Measurements from ENCODE around the gene UBAP2. TPM values are rescaled to one million over a fixed set of nuclear protein-coding genes. Genes with fewer than 3 reads are reported as not detected.

The UBAP2 gene
- total RNA-seq, 3 donors from 2014 or later (not counting 1 experiment from before 2014, with no cell fraction given): 30.2 to 34.4 (median 31.1) TPM

- ATAC-seq (no peak), DNase-seq (no peak)
- H3K36me3 ChIP-seq (ENCODE audit: control insufficient read depth, insufficient read depth, low read length): peaks cover 68% of the 10 kb centered on the region
- H3K4me1 ChIP-seq (ENCODE audit: control insufficient read depth, insufficient read depth, low read length): no peaks in the 10 kb centered on the region
- TF ChIP-seq CTCF (IDR thresholded peaks at IDR 0.05): no peak
- Mint-ChIP-seq H3K9me3 (no peaks in the 10 kb centered on the region), H3K27me3 (ENCODE audit: low read depth in 2 of 2) (no peaks in the 10 kb centered on the region), H3K27ac (no peak overlapping the region), H3K4me3 (no peak overlapping the region), H3K36me3 (no peaks in the 10 kb centered on the region), H3K4me1 (peaks cover 0 to 8% of the 10 kb centered on the region in 2 donors)
- WGBS (ENCODE audit: insufficient coverage): 97% methylated on average over 3 of the region's 3 CpGs
- H3K27ac ChIP-seq (ENCODE audit: low read length): no peak overlapping the region
- no peak overlapping the region for H3K4me3 ChIP-seq (ENCODE audit: low read length)
- intact Hi-C loops (cut with micrococcal nuclease): no loop called here
- no peaks in the 10 kb centered on the region for H3K9me3 ChIP-seq (ENCODE audit: control insufficient read depth, insufficient read depth, low read length)
- H3K27me3 ChIP-seq (ENCODE audit: control insufficient read depth, insufficient read depth, low read length): no peaks in the 10 kb centered on the region
Observed at GRCh38 chr9:33931326-33931725, 117.4 kb downstream of the UBAP2 start.

GRCh38 chr9:33927694-33928093, 121.0 kb downstream of the UBAP2 start:
- Mint-ChIP-seq H3K4me1 (peaks cover 0 to 13% of the 10 kb centered on the region in 2 donors), H3K9me3 (no peaks in the 10 kb centered on the region), H3K27ac (no peak overlapping the region), H3K36me3 (no peaks in the 10 kb centered on the region), H3K4me3 (no peak overlapping the region), H3K27me3 (ENCODE audit: low read depth in 2 of 2) (no peaks in the 10 kb centered on the region)
- H3K4me1 ChIP-seq (ENCODE audit: control insufficient read depth, insufficient read depth, low read length): no peaks in the 10 kb centered on the region
- no peak for TF ChIP-seq CTCF (IDR thresholded peaks at IDR 0.05)
- no peaks in the 10 kb centered on the region for H3K27me3 ChIP-seq (ENCODE audit: control insufficient read depth, insufficient read depth, low read length)
- peaks cover 70% of the 10 kb centered on the region for H3K36me3 ChIP-seq (ENCODE audit: control insufficient read depth, insufficient read depth, low read length)
- H3K27ac ChIP-seq (ENCODE audit: low read length): no peak overlapping the region
- no peak overlapping the region for H3K4me3 ChIP-seq (ENCODE audit: low read length)
- ATAC-seq (no peak), DNase-seq (no peak)
- 98% methylated on average over 15 of the region's 15 CpGs for WGBS (ENCODE audit: insufficient coverage)
- H3K9me3 ChIP-seq (ENCODE audit: control insufficient read depth, insufficient read depth, low read length): no peaks in the 10 kb centered on the region
- intact Hi-C loops (cut with micrococcal nuclease): no loop called here

GRCh38 chr9:33926746-33927485, 121.8 kb downstream of the UBAP2 start:
- no peak overlapping the region for H3K4me3 Mint-ChIP-seq
- WGBS (ENCODE audit: insufficient coverage): 97% methylated on average over 17 of the region's 17 CpGs
- Histone ChIP-seq H3K4me1 (ENCODE audit: control insufficient read depth, insufficient read depth, low read length) (no peaks in the 10 kb centered on the region), H3K4me3 (ENCODE audit: low read length) (no peak overlapping the region), H3K27ac (ENCODE audit: low read length) (no peak overlapping the region), H3K27me3 (ENCODE audit: control insufficient read depth, insufficient read depth, low read length) (no peaks in the 10 kb centered on the region), H3K9me3 (ENCODE audit: control insufficient read depth, insufficient read depth, low read length) (no peaks in the 10 kb centered on the region), H3K36me3 (ENCODE audit: control insufficient read depth, insufficient read depth, low read length) (peaks cover 70% of the 10 kb centered on the region)
- no peaks in the 10 kb centered on the region for H3K27me3 Mint-ChIP-seq (ENCODE audit: low read depth in 2 of 2)
- no peak for ATAC-seq
- H3K36me3 Mint-ChIP-seq: no peaks in the 10 kb centered on the region
- TF ChIP-seq CTCF (IDR thresholded peaks at IDR 0.05): no peak
- no peak for DNase-seq
- intact Hi-C loops (cut with micrococcal nuclease): no loop called here
- H3K9me3 Mint-ChIP-seq: no peaks in the 10 kb centered on the region
- H3K4me1 Mint-ChIP-seq: peaks cover 0 to 9% of the 10 kb centered on the region in 2 donors
- H3K27ac Mint-ChIP-seq: peak overlapping the region in 1 of 2 donors; percentile 22

Data from natural killer cell (primary cell).